Measurements from ENCODE around the gene SSR4.

SSR4 gene

DNA sequence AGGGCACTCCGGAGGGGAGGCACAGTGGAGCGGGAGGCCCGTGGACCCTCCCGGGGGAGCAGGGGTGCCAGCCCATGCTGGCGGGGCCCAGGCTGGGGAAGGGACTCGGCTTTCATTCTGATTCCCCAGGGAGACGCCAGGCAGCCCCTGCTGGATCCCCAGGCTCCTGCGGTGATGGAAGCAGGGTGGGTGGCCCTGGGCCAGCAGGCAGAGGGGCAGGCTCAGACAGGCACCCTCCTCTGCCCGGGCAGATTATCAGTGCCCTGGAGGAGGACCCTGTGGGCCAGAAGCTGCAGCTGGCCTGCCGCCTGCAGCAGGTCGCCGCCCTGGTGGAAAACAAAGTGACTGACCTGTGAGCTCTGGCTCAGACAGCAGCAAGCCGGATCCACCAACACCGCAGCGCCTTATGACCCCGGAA, 15.8 kb upstream of the SSR4 start:
- H3K4me3 ChIP-seq (ENCODE audit: low read depth, low read length): no peak overlapping the region
- no peak for DNase-seq (ENCODE audit: low read depth)

DNA sequence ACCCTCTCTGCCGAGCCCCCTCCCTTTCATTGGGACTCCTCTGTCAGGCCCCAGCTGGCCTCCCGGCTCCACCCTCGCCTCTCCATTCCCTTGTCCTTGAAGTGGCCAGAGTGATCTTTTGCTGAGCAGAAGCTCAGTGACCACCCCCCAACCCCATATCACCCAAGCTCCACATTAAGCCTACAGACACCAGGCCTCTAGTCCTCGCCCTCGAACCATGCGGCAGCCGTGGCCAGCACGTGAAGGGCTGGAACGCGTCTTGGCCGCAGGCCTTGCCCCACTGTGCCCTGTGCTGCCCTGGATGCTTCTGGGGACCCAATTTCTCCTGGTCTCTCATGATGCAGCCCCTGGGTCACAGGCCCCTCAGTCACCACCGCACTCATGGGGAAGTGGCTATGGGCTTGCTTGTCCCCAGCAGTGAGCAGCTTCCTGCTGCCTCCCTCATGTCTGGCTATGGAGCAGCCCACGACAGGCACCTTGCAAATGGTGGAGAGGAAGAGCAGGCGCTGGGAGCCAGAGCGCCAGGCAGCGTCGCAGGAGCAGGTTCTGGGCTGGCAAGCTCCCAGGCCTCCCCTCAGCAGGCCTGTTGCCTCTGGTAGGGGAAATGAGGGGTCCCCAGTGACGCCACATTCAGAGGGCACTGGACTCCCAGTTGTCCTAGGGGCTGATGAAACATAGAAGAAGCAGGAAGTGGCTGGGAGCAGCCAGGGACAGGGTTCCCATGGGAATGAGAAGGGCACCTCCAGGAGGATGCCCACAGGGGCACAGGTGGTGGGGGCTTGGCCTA, 14.4 kb upstream of the SSR4 start:
- H3K4me3 ChIP-seq (ENCODE audit: low read depth, low read length): no peak overlapping the region
- DNase-seq (ENCODE audit: low read depth): no peak

DNA sequence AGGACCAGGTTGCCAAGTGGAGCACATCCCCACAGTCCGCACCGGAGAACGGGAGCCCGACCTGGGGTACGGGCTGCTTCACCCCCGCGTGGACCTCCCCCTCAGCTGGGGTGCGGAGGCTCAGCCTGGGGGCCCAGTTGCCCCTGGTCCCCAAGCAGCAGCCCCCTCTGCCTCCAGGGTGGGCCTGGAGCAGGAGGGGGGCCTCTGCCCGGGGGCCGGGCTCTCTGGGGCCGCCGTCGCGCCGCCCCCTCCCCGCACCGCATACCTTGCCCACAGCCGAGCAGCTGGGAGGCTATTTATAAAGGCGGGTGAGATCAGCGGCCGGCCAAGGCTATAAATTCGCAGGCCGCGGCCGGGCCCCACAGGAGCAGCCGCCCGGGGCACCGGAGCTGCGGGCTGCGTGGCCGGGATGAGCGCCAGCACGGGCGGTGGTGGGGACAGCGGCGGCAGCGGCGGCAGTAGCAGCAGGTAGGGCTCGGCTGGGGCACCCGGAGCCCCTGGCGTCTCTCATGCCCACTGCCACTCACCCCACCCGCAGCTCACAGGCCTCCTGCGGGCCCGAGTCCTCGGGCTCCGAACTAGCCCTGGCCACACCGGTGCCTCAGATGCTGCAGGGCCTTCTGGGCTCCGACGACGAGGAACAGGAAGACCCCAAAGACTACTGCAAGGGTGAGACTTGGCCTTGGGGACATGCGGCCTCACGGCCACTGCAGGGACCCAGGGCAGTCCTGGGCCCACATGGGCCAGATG, 13.6 kb upstream of the SSR4 start, which contains the start of gene SRPK3:
TSS of gene SRPK3 (plus strand) at position 364 of the 750 bp plus-strand sequence. CDS start at position 410, 46 bp downstream.
- peak within 1 kb of the TSS; percentile 7 for H3K4me3 ChIP-seq (ENCODE audit: low read depth, low read length)
- no peak for DNase-seq (ENCODE audit: low read depth)

DNA sequence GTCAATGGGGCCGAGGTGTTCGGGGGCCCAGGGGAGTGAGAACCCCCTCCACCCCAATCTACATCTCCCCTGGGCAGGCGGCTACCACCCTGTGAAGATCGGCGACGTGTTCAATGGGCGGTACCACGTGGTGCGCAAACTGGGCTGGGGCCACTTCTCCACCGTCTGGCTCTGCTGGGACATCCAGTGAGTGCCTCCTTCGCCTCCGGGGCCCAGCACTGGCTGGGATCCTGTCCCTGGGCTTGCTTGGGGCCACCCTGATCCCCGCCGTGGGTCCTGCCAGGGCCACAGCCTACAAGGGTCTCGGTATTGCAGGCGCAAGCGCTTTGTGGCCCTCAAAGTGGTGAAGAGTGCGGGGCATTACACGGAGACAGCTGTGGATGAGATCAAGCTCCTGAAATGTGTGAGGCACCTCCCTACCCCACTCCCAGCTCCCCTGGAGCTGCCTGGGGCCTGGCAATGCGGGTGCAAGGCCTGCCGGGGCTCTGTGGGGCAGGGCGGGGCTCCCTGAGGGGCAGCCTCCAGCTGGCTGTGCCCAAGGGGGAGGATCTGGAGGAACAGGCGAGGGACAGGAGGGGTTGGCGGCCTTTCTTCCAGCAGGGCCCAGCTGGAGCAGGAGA, 12.9 kb upstream of the SSR4 start:
- no peak for DNase-seq (ENCODE audit: low read depth)
- peak overlapping the region; percentile 7 for H3K4me3 ChIP-seq (ENCODE audit: low read depth, low read length)

DNA sequence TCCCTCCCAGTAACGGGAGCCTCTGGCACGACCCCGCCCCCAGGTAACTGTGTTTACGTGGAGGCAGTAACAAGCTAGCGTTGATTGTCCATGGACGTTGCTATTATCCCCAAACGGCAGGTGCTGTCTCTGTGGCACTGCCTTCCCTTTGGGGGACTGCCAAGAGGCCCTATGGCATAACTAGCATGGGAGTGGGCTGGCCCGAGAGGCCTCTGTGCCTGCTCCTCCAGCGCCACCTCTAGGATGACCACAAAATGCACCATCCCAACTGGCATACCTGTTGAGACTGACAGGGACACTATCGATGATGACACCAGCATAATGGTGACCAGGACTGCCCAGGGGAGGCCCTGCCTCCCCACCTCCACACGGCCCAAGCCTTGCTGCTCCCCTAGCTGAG, 12.2 kb upstream of the SSR4 start:
- DNase-seq (ENCODE audit: low read depth): no peak
- no peak overlapping the region for H3K4me3 ChIP-seq (ENCODE audit: low read depth, low read length)

DNA sequence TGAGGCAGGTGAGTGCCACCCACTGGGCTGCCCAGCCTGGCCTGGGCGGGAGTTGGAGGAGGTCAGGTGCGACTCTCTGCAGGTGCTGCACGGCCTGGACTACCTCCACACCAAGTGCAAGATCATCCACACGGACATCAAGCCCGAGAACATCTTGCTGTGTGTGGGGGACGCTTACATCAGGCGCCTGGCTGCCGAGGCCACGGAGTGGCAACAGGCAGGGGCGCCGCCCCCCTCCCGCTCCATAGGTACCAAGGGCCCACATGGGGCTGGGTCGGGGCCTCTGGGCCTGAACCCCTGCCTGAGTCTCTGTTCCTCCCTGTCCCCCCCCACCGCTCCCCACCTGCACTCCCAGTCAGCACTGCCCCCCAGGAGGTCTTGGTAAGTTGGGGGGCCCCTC, 11.6 kb upstream of the SSR4 start:
- H3K4me3 ChIP-seq (ENCODE audit: low read depth, low read length): no peak overlapping the region
- DNase-seq (ENCODE audit: low read depth): no peak

DNA sequence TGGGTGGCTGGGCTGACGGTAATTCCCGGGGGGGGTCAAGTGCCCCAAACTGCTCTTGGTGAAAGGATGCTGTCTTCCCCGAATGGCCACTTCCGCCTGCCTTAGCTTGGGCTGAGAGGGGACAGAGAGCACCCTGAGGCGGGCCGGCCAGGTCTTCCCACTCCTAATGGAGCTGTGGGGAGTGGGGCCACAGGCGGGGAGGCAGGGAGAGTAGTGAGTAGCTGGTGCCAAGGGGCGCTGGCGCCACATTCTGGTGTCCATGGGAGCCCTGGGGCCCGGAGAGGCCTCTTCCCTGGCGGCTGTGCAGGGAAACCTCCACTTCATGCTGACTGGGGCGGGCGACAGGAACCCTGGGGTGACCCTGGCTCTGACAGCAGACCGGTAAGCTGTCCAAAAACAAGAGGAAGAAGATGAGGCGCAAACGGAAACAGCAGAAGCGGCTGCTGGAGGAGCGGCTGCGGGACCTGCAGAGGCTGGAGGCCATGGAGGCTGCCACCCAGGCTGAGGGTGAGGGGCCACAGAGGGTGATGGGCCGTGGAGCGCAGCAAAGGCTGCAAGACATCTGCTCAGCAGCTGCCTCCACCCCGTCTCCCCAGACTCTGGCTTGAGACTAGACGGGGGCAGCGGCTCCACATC, 11.0 kb upstream of the SSR4 start:
- H3K4me3 ChIP-seq (ENCODE audit: low read depth, low read length): no peak overlapping the region
- no peak for DNase-seq (ENCODE audit: low read depth)

DNA sequence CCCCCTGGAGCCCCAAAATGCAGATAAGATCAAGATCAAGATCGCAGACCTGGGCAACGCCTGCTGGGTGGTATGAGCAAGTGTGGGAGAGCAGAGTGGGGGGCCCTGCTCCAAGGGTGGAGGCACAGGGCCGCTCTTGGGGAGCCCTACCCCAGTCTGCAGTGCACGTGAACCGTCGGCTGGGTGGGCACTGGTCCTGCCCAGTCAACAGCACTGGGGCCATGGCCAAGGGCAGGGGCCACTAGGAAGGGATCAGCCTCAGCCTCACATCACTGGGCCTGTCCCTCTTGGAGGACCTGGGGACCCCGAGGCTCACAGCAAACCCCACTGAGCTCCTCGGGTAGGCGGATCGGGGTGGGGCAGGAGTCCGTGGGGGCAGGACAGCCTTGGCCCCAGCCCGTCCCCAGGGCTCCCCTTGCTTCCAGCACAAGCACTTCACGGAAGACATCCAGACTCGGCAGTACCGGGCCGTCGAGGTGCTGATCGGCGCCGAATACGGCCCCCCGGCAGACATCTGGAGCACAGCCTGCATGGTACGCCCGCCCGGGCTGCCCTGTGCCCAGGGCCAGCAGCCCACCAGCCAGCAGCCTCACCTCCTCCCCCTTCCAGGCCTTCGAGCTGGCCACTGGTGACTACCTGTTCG, 10.0 kb upstream of the SSR4 start:
- no peak overlapping the region for H3K4me3 ChIP-seq (ENCODE audit: low read depth, low read length)

DNA sequence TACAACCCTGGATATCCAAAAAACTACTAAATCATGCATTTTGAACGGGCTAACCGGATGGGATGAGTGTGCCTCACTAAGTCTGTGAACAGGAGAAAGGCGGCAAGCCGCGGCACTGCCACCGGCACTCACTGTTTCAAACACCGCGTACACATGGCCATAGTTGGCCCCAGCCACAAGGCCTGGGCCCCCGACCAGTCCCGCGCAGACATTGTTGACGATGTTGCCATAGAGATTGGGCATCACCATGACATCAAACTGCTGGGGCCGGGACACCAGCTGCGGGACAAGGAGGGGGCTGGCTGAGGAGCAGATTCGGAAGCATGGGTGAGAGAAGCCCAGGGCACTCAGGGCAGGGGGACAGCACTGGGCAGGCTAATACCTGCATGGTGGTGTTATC, 7.8 kb upstream of the SSR4 start:
- DNase-seq (ENCODE audit: low read depth): no peak
- H3K4me3 ChIP-seq (ENCODE audit: low read depth, low read length): no peak overlapping the region

More for the DNA sequence above, 10.0 kb upstream of the SSR4 start:
- DNase-seq (ENCODE audit: low read depth): no peak

DNA sequence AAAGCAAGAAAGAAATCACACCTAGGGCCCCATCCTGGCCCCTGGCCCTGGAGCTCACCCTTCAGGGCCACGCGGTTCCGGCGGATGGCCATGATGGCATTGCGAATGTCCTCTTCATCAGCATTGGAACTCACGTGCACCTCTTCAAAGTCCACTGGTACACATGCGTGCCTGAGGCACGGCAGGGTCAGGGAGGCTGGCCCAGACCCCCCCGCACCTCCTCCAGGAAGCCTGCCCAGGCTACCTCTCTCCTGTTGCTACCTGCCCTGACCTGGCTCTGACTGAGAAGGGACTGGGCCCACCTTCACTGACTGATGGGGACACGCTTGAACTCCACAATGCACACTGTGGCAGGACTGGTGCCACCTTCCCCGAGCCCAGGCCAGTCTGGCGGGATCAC, 4.8 kb upstream of the SSR4 start:
- DNase-seq (ENCODE audit: low read depth): no peak
- H3K4me3 ChIP-seq (ENCODE audit: low read depth, low read length): no peak overlapping the region

DNA sequence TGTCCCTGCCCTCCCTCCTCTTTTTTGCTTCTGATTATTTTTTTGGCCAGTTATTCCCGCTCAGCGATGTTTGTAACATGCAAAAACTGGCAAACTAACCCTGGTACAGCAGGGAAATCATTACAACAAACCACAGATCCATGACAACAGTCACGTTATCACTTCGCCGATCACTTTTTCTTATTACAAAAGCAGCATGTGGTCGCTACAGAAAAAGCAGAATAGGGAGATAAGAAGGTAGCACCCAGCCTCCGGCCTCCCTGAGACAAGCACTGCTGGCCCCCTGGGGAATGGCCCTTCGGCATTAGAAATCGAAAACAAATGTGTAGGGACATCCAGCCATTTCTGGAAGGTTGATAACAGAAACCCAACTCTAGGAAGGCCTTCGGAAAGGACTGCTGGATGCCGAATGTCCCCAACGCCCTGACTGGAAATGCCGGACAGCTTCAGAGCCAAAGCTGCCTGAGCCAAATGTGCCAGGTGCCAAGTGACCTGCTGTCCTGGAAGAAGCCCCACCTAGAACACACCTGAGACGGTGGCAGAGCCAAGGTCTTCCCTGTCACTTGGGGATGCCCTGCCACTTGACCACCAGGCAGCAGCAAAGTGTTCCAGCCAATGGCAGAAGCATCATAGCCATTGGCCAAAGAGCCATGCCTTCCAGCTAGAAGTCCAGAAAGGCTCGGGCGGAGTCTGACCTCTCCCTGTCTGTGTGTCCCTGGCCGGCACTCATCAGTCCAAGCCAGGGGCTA, 3.2 kb upstream of the SSR4 start:
- H3K4me3 ChIP-seq (ENCODE audit: low read depth, low read length): no peak overlapping the region
- DNase-seq (ENCODE audit: low read depth): no peak

DNA sequence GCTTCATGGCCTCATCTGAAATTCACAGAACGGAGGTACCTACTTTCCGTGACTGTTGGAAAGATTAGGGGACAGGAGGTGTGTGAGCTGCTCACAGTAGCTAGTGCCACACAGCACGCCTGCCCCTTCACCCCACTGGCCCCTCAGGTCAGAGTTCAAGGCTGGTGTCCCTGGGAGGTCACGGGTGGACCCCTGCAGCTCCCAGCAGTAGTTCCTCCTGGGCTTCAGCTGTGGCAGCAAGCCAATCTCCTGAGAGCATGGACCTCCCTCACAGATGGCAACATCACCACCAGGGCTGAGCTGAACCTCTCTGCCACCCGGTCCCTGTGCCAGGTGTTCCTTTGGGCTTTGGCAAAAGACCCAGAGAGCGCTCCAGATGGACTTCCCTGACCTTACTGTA, 2.1 kb upstream of the SSR4 start:
- H3K4me3 ChIP-seq (ENCODE audit: low read depth, low read length): no peak overlapping the region
- no peak for DNase-seq (ENCODE audit: low read depth)

DNA sequence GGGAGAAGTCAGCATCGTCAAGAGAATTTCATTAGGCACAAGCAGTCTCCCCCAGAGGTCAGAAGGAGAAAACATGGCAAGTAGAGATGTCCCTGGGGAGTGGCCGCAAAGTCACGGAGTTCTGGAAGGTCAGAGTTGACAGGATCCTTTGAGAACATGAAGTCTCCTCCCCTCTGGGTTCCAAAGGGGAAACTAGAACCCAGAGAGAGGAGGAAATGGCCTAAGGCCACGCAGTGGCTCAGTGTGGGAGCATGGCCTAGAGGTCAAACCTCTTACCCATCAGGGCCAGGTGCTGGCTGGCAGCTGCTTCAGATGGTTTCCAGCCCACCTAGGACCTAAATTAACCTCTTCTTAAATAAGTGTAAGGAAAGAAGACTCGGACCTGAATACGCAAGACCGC, 1.2 kb upstream of the SSR4 start:
- peak overlapping the region; percentile 74 for H3K4me3 ChIP-seq (ENCODE audit: low read depth, low read length)
- DNase-seq (ENCODE audit: low read depth): no peak

DNA sequence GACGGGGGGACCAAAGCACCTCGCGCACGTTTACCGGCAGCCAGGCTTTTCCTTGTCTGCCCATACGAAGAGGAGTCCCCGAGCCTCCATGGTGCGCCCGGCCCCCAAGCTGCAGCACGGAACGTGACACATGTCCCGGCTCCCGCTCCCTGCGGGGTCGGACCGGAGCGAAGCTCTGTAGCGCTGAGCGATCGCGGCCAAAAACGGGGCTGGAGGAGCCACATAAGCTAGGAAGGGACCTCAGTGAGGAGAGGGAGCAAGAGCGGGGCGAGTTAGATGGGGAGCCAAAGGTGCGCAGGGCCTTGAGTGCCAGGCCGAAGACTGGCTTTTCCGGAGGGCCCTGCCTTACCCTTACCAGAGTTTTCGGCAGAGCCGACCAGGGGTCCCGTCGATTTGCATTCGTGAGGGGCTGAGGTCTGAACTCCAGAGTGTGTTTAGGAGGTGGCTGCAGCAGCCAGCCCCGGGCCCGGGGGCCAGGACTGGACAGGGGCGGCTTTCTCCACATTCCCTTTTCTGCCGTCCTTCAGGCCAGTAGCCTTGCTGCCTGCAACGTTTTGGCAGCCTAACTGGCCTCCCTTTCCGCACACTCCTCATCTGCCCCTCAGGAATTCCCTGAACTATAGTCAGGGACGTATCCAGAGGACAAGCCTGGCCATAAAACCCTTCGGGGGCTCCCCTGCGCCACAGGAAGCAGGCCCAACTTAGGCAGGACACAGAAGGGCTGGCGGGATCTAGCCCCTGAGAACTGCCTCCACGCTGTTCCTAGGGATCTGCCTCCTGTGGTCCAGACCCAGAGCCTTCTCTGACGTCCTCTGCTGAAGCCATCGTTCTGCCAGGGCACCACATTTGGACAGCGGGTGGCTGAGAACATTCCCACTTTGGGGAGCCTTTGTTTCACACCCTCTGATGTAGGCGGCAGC, 689 bp downstream of the SSR4 start:
- peak overlapping the region; percentile 74 for H3K4me3 ChIP-seq (ENCODE audit: low read depth, low read length)
- DNase-seq (ENCODE audit: low read depth): no peak

DNA sequence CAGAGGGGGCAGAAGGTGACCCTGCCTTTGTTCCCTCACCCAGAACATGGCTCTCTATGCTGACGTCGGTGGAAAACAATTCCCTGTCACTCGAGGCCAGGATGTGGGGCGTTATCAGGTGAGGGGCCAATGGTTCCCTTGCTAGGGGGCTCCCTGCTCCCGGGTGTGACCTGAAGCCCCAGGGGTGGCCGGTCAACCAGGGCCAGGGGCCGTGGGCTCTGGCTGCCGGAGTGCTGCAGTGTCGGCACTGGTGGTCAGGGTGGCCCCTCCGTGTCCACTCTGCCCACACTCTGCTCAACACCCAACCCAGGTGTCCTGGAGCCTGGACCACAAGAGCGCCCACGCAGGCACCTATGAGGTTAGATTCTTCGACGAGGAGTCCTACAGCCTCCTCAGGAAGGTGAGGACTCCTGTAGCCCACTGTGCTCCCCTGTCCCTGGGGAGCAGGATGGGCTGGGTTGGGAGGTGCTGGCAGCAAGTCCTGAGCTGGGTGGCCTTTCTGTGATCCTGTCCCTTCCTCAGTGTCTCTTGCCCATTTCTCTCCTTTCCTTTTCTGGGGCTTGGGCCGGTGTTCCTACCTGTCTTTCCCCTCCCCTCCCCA, 3.0 kb downstream of the SSR4 start:
- no peak overlapping the region for H3K4me3 ChIP-seq (ENCODE audit: low read depth, low read length)
- no peak for DNase-seq (ENCODE audit: low read depth)

DNA sequence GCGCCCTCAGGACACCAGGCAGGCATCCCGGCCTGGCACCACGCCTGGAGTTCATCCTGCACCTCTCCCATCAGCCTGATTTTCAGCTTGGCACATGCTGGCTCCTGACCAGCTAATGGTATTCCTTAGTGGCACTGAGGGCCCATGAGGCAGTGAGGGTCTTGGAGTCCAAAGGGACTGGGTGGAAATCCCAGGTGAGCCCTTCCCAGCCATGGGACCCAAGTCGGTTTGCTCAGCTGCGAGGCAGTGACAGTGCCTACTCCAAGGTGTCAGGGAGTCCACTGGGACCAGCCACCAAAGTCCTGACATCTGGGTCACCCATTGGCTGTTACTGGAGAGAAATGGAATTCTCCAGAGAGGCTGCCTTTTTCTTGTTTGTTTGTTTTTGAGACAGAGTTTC, 4.9 kb downstream of the SSR4 start:
- no peak overlapping the region for H3K4me3 ChIP-seq (ENCODE audit: low read depth, low read length)
- DNase-seq (ENCODE audit: low read depth): no peak

DNA sequence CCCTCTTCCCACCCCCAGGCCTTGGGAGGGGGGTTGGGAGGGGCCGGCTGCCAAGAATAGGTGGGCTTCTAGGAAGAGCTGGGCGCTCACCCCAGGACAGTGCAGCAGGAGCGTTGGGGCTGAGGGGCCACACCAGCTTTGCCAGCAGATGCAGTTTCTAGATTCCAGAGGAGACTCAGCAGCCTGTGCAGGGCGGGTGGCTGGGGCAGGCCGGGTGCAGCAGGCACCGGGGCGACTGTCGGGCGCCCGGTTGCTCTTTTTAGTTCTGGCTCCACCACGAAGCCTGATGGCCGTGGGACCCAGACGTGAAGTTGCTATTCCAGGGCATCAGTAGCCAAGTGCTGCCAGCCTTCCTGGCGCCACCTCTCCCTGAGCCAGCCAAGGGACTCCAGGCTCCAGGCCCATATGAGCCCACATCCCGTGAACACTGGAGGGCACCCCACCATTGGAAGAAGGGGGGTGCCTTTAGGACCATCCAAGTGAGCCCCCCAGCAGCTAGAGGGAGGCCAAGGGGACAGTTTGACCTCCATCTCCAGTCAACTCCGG, 5.8 kb downstream of the SSR4 start:
- no peak overlapping the region for H3K4me3 ChIP-seq (ENCODE audit: low read depth, low read length)
- DNase-seq (ENCODE audit: low read depth): no peak
